ENCODE results near the gene CACNA2D4.
"Not testable (repeated sequence)": the region's sequence is repeated elsewhere in the genome, so short reads cannot be mapped to it uniquely, and the experiment has no call there.

CACNA2D4 gene

GRCh38 chr12:1829306-1829900, 89.0 kb downstream of the CACNA2D4 start:
- DNase-seq: no peak

GRCh38 chr12:1828856-1829255, 89.6 kb downstream of the CACNA2D4 start:
- DNase-seq: no peak

GRCh38 chr12:1827826-1828805, 90.3 kb downstream of the CACNA2D4 start:
- DNase-seq: no peak

- no peak for DNase-seq
These were observed 91.4 kb downstream of the CACNA2D4 start for GRCh38 chr12:1826867-1827705.

- no peak for DNase-seq
These were observed 92.1 kb downstream of the CACNA2D4 start for GRCh38 chr12:1826401-1826800.

GRCh38 chr12:1825382-1826102, 92.9 kb downstream of the CACNA2D4 start:
- DNase-seq: no peak

- DNase-seq: no peak
These were observed 95.2 kb downstream of the CACNA2D4 start for GRCh38 chr12:1823237-1823636.

GRCh38 chr12:1822699-1823098, 95.8 kb downstream of the CACNA2D4 start:
- DNase-seq: no peak

GRCh38 chr12:1821805-1822204, 96.6 kb downstream of the CACNA2D4 start:
- peak; percentile 83 to 91 for DNase-seq

GRCh38 chr12:1820896-1821291, 97.6 kb downstream of the CACNA2D4 start:
- peak in 1 of 2 experiments; percentile 41 for DNase-seq

- peak; percentile 55 to 68 for DNase-seq
These were observed 98.1 kb downstream of the CACNA2D4 start, which contains the start of gene LRTM2 for GRCh38 chr12:1820191-1820895. Gene LRTM2 (plus strand): TSS chr12:1820565. CDS start chr12:1828149, 7,584 bp downstream.

- DNase-seq: no peak
These were observed 98.9 kb downstream of the CACNA2D4 start for GRCh38 chr12:1819571-1819970.

GRCh38 chr12:1819050-1819449, 99.4 kb downstream of the CACNA2D4 start:
- no peak for DNase-seq

GRCh38 chr12:1817928-1818327, 100.5 kb downstream of the CACNA2D4 start:
- DNase-seq: not testable (repeated sequence)

- peak in 1 of 2 experiments; percentile 57 for DNase-seq
These were observed 101.6 kb downstream of the CACNA2D4 start for GRCh38 chr12:1816730-1817348.

GRCh38 chr12:1815814-1816729, 102.4 kb downstream of the CACNA2D4 start:
- no peak for DNase-seq

- DNase-seq: no peak
These were observed 103.3 kb downstream of the CACNA2D4 start for GRCh38 chr12:1815108-1815507.

- DNase-seq: no peak
These were observed 104.2 kb downstream of the CACNA2D4 start for GRCh38 chr12:1814266-1814665.

GRCh38 chr12:1812650-1813302, 105.7 kb downstream of the CACNA2D4 start:
- DNase-seq: no peak

GRCh38 chr12:1811948-1812291, 106.5 kb downstream of the CACNA2D4 start:
- DNase-seq: no peak
